EH (cell line): ENCODE data around the gene C4orf36.

ENCODE experiments used
- DNase-seq: peaks from one replicate; pipeline ENCODE4 v3.0.0-alpha.2; 2015; ENCODE audit warnings: low read depth

C4orf36 gene

GRCh38 chr4:86857341-86858052 is 34.7 kb downstream of the C4orf36 start:
- peak; percentile 54 for DNase-seq

DNA sequence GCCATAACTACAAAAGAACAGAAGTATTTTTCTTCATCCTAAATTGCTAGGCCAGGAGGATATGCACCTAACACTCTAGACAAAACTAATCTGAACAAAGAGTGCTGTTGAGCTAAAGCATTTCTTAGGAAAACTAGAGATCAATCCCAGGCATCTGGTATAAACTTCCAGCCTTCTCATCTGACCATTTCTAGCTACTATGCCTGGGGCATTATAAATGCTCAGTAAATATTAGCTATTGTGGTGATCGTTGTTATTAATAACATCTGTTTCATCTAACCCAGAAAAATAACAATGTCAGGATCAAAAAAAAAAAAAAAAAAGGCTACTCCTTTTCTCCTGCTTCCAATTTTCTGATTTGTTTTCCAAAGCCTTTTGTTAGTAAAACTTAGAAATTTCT is 35.3 kb downstream of the C4orf36 start:
- DNase-seq, result peak; percentile 58

GRCh38 chr4:86855572-86855971 is 36.6 kb downstream of the C4orf36 start:
- peak; percentile 94 for DNase-seq

DNA sequence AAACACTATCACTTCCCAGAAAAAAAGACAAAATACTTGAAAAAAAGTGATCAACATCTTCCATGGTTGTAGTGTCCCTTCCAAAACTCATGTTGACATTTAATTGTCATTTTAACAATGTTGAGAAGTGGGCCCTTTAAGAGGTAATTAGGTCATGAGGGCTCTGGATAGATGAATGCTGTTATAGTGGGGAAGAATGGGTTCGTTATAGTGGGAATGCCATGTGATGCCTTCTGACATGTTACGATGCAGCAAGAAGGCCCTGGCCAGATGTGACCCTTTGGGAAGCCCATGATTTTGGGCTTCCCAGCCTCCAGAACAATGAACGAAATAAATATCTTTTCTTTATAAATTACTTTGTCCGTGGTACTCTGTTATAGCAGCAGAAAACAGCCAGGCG is 39.0 kb downstream of the C4orf36 start:
- DNase-seq, result no peak

DNA sequence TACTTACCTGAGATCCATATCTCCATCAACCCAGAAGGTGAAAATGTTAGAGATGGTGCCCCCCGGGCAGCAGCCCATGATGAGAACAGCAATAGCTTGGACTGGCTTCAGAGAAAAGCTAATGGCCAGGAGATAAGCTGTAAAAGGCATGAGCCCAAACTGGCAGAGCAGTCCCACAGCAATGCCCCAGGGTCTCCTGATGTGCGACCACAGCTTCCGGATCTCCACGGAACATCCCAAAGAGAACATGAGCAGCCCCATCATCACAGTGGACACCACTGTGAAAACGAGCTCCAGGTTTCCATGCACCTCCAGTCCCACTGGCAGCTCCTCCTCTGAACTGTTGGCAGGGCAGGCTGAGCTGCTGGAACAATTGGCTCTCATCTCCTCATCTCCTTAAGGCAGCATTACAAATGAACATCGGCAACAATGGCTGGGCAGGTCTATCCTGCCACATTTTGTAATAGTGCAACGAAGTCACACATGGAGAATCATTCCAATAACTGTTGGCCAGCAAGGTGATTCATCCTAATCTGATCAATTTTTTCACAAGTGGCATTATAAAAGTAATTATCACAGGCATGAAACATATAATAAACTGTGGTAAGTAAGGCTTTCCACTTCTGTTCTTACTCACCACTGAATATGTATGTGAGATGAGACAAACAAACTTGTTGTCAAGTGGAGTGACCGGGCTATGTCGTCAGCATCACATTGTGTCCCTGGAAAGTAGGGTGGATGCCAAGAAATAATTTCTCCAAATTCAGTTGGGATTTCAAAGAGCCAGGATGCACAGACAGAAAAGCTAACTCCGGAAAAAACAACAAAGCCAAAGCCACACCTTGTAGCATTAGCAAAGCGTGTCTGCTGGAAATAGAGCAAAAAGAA is 43.2 kb downstream of the C4orf36 start, which contains the start of gene SLC10A6:
TSS of gene SLC10A6 (minus strand) at position 653 of the 888 bp plus-strand sequence. CDS start at position 384, 269 bp downstream.
- DNase-seq, result peak; percentile 26

- peak; percentile 84 for DNase-seq
Observed at GRCh38 chr4:86848136-86848535, 44.1 kb downstream of the C4orf36 start.

DNA sequence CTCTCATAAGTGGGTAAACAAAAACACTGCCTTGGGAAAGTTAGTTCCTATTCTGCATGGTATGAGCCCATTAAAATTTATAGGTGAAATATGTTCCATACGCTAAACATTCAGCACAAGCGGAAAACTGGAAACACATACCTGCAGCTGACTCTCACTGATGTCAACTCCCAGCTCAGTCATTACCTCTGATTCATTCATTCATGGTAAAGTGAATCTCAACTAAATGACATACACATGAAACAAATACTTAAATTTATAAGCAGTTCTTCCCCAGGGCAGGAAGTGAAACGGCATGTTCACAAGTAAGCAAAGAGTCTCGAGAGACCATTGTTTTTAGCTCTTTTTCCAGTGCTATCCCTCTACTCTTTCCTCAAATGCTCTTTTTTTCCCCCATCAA is 44.7 kb downstream of the C4orf36 start:
- no peak for DNase-seq

GRCh38 chr4:86846921-86847320 is 45.3 kb downstream of the C4orf36 start:
- DNase-seq, result peak; percentile 75

- no peak for DNase-seq
Observed at GRCh38 chr4:86845593-86845992, 46.6 kb downstream of the C4orf36 start.

GRCh38 chr4:86841309-86841708 is 50.9 kb downstream of the C4orf36 start:
- peak; percentile 60 for DNase-seq

DNA sequence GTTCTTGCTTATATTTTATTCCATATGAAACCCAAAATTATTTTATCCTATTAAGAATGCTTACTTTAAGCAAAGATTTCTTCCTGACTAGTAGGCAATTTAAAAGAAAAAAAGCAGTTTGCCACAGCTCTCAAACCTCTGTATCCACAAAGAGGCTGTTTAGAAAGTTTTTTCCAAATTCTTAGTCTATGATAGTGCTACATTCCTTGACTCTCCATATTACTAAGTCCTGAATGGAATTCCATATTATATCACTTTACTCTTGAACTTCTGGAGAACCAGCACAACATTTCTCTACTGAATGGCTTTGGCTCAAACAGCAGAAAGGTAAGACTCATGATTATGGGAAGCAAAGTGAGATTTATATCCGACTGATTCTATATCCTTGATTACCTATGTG is 51.4 kb downstream of the C4orf36 start:
- peak; percentile 66 for DNase-seq

GRCh38 chr4:86837691-86838503 is 54.3 kb downstream of the C4orf36 start:
- DNase-seq, result no peak

DNA sequence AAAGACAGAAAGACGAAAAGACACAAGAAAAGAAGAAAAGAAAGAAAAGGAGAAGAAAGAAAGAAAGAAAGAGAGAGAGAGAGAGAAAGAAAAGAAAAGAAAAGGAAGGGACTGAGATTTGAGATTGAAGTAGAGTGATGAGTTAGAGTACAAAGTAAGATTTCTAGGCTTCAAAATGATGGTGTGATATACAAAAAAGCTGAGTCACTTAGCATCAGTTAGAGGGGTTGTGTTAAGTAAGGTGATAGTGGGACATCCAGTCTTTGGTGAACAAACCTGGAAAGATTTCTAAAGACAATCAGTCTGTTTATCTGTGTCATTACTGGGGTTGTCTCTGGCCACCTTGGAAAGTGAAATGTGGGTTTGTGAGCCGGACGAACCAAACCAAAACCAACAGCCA is 56.5 kb downstream of the C4orf36 start:
- no peak for DNase-seq

DNA sequence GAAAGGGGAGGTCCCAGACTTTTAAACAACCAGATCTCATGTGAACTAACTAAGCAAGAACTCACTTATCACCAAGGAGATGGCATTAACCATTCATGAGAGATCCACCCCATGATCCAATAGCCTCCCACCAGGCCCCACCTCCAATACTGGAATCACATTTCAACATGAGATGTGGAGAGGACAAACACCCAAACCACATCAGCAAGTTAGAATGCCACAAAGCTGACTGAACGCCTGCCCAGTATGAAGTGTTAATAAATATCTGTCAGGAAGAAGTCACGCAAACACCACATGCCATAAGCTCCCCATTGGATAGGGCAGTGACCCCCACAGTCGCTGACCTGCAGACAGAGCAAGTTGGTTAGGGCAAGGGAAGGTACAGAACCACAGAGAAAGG is 57.3 kb downstream of the C4orf36 start:
- DNase-seq, result peak; percentile 92

GRCh38 chr4:86833615-86834014 is 58.6 kb downstream of the C4orf36 start:
- no peak for DNase-seq

DNA sequence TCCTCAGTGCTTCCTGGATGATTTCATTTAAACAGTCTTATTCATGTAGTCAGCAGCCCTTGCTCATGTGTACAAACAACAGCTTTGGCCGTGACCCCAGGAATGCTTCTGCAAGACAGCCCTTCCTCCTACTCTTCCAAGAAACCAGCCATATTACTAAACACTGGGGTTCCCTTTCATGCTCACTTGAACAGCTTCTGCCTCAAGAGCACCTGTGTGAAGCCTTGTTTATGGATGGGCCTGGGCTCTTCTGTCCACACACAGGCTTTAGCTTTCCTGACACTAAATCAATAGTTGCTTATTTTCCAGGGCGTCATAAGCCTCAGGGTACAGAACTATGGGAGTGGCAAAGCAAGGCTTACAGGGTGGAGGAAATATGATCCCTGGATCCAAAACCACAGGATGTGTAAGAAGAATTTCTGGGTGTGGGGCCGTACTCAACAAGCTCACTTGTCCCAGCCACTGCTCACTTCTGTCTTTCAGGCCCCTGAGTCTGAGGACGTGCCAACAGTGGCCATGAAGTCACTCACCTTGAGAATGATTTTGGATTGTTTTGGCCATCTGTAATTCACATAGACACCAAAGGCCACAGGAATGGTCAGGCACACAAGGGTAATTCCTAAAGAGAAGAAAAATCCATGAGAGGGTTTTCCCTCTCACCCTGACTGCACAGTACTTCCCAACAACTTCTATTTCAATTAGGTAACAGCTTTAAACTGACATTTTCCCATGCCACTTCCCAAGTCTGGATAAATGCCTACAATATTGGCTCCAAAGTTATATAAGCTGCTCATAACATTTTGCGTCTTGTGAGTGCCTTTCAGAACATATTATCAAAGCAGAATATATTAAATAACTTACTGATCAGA is 60.7 kb downstream of the C4orf36 start:
- DNase-seq, result peak; percentile 92
